ENCODE results near the gene PTK7. TPM values are rescaled to one million over a fixed set of nuclear protein-coding genes. Genes with fewer than 3 reads are reported as not detected.

Gene PTK7
- total and polyA plus RNA-seq, 2 experiments from 2014 or later = 127 to 162 TPM

DNA sequence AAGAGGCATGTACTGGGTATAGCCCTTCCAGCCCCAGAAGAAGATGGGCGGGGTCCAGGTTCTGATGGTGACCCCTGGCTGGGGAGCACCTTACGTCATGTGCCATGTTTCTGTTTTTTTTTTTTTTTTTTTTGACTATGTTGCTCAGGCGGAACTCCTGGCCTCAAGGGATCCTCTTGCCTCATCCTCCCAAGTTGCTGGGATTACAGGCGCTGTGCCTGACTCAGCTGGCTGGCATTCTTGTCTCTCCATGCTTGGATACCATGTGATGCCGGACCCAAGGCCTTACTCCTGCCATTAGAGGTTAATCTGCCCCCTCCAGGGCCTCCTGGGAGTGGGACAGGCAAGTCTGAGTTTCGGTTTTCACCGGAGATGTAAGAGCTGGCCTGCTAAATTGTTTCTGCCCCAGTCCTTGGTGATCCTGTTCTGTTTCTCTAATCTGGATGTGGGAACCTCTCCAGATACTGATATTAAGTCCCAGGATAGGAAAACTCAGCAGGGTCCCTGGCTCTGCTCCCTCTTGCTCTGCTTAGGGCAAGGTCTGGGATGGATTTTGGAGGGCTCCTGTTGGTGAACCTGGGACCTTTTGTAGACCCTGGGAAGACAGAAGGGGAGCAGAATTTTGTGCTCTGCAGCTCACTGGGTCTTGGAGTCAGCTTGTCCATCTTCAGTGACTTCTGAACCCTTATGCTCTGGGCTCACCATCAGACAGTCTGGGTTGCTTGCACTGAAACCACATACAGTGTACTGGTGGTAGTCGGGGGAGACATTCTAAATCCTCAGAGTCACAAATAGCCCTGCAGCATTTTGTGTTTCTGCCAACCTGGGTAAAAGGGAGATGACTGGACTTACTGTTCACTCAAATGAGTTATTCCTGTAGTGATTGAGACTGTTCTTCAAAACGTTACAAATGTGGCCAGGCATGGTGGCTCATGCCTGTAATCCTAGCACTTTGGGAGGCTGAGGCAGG is 45.1 kb downstream of the PTK7 start:
- Histone ChIP-seq H3K27me3 (no peaks in the 10 kb centered on the region), H3K79me2 (peaks cover 85% of the 10 kb centered on the region), H3K9me3 (ENCODE audit: low read depth) (no peaks in the 10 kb centered on the region), H3K4me1 (ENCODE audit: insufficient read depth) (peaks cover 70% of the 10 kb centered on the region), H3K27ac (peak overlapping the region; percentile 94), H2AFZ (no peak overlapping the region), H3K9me2 (replicated peaks; ENCODE audit: insufficient read depth) (no peaks in the 10 kb centered on the region), H4K20me1 (ENCODE audit: insufficient read depth, poor library complexity, severe bottlenecking) (no peaks in the 10 kb centered on the region), H3K4me3 (no peak overlapping the region), H3K36me3 (replicated peaks; ENCODE audit: insufficient read depth, low read depth) (no peaks in the 10 kb centered on the region), H3K4me2 (peak overlapping the region; percentile 65)
- peak; percentile 87 for DNase-seq (ENCODE audit: low spot score)
- no peak for TF ChIP-seq EZH2 (IDR thresholded peaks at IDR 0.05; ENCODE audit: borderline replicate concordance)
- TF ChIP-seq EZH2phosphoT487 (IDR thresholded peaks at IDR 0.05; ENCODE audit: low read depth, severe bottlenecking, unreplicated experiment) = no peak
- WGBS (ENCODE audit: low lambda C conversion rate, missing lambda C conversion rate) = 63% methylated on average over 9 of the region's 9 CpGs

- Histone ChIP-seq H3K36me3 (replicated peaks; ENCODE audit: insufficient read depth, low read depth) (no peaks in the 10 kb centered on the region), H3K4me1 (ENCODE audit: insufficient read depth) (peaks cover 70% of the 10 kb centered on the region), H3K27ac (peak overlapping the region; percentile 94), H3K27me3 (no peaks in the 10 kb centered on the region), H3K9me2 (replicated peaks; ENCODE audit: insufficient read depth) (no peaks in the 10 kb centered on the region), H3K4me2 (peak overlapping the region; percentile 65), H3K79me2 (peaks cover 86% of the 10 kb centered on the region), H3K9me3 (ENCODE audit: low read depth) (no peaks in the 10 kb centered on the region), H4K20me1 (ENCODE audit: insufficient read depth, poor library complexity, severe bottlenecking) (no peaks in the 10 kb centered on the region), H2AFZ (no peak overlapping the region), H3K4me3 (no peak overlapping the region)
- no peak for DNase-seq (ENCODE audit: low spot score)
- WGBS (ENCODE audit: low lambda C conversion rate, missing lambda C conversion rate) = 52% methylated on average over 2 of the region's 2 CpGs
- no peak for TF ChIP-seq EZH2 (IDR thresholded peaks at IDR 0.05; ENCODE audit: borderline replicate concordance)
- TF ChIP-seq, protein P1, sequence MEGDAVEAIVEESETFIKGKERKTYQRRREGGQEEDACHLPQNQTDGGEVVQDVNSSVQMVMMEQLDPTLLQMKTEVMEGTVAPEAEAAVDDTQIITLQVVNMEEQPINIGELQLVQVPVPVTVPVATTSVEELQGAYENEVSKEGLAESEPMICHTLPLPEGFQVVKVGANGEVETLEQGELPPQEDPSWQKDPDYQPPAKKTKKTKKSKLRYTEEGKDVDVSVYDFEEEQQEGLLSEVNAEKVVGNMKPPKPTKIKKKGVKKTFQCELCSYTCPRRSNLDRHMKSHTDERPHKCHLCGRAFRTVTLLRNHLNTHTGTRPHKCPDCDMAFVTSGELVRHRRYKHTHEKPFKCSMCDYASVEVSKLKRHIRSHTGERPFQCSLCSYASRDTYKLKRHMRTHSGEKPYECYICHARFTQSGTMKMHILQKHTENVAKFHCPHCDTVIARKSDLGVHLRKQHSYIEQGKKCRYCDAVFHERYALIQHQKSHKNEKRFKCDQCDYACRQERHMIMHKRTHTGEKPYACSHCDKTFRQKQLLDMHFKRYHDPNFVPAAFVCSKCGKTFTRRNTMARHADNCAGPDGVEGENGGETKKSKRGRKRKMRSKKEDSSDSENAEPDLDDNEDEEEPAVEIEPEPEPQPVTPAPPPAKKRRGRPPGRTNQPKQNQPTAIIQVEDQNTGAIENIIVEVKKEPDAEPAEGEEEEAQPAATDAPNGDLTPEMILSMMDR (IDR thresholded peaks at IDR 0.05; ENCODE audit: poor library complexity) = no peak
- TF ChIP-seq EZH2phosphoT487 (IDR thresholded peaks at IDR 0.05; ENCODE audit: low read depth, severe bottlenecking, unreplicated experiment) = no peak
Observed at GRCh38 chr6:43122146-43122545, 46.0 kb downstream of the PTK7 start.

DNA sequence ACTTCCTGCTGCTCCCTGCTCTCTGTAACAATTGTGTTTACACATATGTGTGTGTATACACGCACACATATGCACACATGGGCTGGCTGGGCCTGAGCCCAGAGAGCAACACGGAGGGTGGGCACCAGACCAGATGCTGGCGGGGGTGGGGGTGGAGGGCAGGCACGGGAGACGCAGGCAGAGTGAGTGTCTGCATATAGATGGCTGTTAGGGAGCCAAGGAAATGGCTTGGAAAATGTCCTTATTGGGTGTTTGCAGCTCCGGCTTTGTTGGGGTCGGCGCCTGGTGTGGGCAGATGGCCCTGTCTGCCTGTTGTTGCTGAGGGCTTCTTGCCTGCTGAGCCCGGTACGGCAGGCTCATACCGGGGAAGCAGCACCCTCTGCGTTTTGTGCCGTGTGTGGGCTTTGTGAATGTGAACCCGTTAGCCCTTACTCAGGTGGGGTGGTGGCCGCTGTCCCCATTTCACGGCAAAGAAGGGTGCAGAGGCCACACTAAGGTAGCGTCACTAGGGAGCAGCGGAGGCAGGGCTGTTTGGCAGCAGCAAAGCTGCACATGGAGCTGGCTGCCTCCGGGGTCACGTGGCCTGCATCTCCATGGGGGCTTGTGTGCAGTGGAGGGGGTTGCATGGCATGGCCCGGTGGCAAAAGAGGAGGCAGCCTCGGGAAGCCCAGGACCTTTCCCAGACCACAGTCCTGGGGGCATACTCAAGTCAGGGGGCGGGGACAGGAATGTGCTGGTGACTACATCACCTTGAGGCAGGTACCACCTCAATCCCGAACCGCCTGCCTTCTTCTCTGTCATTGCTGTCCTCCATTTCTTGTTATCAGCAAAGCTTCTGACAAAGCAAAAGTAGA is 47.6 kb downstream of the PTK7 start:
- 61% methylated on average over 25 of the region's 25 CpGs for WGBS (ENCODE audit: low lambda C conversion rate, missing lambda C conversion rate)
- TF ChIP-seq EZH2 (IDR thresholded peaks at IDR 0.05; ENCODE audit: borderline replicate concordance) = no peak
- no peak for TF ChIP-seq EZH2phosphoT487 (IDR thresholded peaks at IDR 0.05; ENCODE audit: low read depth, severe bottlenecking, unreplicated experiment)
- TF ChIP-seq, protein P1 (IDR thresholded peaks at IDR 0.05; ENCODE audit: poor library complexity) = no peak
- no peak overlapping the region for H2AFZ ChIP-seq
- H3K36me3 ChIP-seq (replicated peaks; ENCODE audit: insufficient read depth, low read depth) = no peaks in the 10 kb centered on the region
- H3K4me3 ChIP-seq = no peak overlapping the region
- peaks cover 75% of the 10 kb centered on the region for H3K4me1 ChIP-seq (ENCODE audit: insufficient read depth)
- no peaks in the 10 kb centered on the region for H3K9me2 ChIP-seq (replicated peaks; ENCODE audit: insufficient read depth)
- peak overlapping the region; percentile 94 for H3K27ac ChIP-seq
- H3K27me3 ChIP-seq = no peaks in the 10 kb centered on the region
- H4K20me1 ChIP-seq (ENCODE audit: insufficient read depth, poor library complexity, severe bottlenecking) = no peaks in the 10 kb centered on the region
- H3K4me2 ChIP-seq = peak overlapping the region; percentile 66
- peak; percentile 52 for DNase-seq (ENCODE audit: low spot score)
- no peaks in the 10 kb centered on the region for H3K9me3 ChIP-seq (ENCODE audit: low read depth)
- H3K79me2 ChIP-seq = peaks cover 76% of the 10 kb centered on the region

Data from hepatocyte (in vitro differentiated cells).